Stimulated activated CD8-positive, alpha-beta memory T cell treated with anti-CD3 and anti-CD28 coated beads, Interleukin-15, amount 100 ng/mL, for 48 hours (primary cell): ENCODE data around the gene CASKIN1.
"Not testable (repeated sequence)": the region's sequence is repeated elsewhere in the genome, so short reads cannot be mapped to it uniquely, and the experiment has no call there.

Experiments used
- DNase-seq, 2 donors: peaks; one replicate each; pipeline ENCODE4 v3.0.0-alpha.2; 2020; ENCODE audit warnings: low read depth in 2 of 2

The CASKIN1 gene

DNA sequence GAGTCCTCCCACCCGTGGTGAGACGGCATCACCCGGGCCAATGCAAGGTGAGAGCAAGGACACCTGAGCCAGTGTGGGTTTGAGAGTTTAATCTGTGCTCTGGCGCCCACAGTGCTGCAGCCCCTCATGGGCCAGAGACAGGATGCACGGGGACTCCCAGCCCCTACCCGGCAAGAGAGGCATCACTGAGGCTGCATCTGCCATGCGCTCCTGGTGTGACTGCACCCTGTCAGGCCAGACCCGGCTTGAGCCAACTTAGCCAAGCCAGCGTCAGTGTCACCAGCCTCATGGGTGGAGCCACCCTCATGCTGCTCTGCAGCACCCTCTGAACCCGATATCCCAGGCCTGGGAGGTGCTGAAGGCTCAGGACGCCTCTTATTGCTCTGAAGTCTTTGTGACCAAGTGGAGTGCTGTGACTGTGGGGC, 15.5 kb upstream of the CASKIN1 start:
- no peak for DNase-seq

DNA sequence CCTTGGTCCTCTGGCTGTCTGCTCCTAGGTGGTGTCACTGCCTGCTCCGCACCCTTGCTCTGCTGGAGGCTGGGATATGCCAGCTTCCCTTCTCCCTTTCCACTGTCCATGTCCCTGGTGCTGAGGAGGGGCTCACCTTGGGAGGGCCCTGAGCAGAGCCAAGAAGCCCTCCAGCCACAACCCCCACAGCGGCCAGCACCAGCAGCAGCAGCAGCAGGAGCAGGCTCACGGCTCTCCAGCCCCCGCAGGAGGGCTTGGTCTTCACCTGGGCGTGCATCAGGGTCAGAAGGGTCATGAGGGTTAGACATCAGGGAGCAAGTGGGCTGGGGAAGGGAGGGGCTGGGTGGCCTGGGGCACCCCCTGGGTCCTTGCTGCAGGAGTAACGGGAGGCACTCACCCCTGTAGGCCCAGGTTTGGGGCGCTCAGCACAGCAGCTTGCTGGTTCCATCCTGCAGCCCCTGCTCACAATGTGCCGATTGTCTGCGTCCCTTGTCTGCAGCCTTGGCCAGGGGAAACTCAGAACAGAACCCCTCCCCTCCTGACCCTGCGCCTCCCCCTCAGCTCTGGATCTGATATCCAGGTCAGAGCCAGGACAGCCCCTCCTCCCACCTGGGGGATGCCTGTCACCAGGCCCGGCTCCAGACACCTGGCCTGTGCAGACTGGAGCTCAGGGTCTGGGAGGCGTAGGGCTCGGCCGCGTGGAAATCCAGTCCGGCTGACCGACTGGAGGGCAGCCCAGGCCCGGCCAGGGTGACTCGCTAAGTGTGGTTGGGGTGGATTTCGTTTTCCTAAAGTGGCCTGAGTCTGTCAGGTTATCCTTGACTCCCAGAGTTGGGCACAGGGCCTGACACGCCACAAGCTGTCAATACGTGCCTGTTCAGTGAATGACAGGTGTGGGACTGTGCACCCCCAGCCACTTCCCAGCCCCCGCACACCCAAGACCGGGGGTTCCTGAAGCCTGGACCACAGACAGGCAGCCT, 14.3 kb upstream of the CASKIN1 start, which contains the start of gene BRICD5:
BRICD5 (minus strand) TSS at position 478 of the 980 bp plus-strand sequence; CDS start at position 448, 30 bp downstream.
- DNase-seq: no peak

GRCh38 chr16:2210009-2210332, 13.6 kb upstream of the CASKIN1 start:
- no peak for DNase-seq

DNA sequence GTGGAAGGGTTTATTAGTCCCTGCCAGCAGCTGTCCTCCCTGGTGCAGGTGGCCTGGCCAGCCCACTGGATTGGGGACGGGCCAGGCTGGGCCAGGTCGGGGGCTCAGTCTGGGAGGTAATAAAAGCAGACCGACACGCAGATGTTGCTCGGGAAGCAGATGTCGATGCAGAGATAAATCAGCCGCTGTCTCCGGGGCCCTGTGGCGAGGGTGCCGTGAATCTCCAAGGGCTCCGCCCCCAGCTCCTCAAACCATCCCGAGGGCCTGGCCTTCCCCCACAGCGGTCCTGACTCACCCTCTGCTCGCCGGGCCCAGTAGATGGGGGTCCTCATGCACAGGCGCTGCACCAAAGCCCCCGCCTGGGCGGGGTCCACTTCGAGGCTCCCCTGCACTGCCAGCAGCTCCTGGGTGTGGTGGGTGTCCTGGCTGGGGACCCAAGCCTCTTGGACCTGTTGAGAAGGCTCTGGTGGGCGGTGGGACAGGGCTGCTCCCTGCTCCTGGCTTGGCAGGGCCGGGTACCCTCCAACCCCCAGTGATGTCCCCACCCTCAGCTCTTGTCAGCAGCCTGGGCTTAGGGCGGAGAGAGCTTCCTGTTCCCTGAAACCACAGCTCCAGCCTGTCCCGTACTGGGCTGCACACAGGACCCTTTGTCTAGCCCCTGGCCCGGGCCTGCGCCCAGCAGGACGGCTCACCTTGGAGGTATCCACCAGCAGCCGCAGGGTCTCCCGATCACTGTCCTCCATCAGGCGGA, 13.0 kb upstream of the CASKIN1 start:
- DNase-seq: no peak

GRCh38 chr16:2208772-2209171, 12.4 kb upstream of the CASKIN1 start:
- DNase-seq: no peak

- no peak for DNase-seq
Observed at GRCh38 chr16:2208308-2208707, 11.9 kb upstream of the CASKIN1 start.

GRCh38 chr16:2207872-2208271, 11.5 kb upstream of the CASKIN1 start:
- DNase-seq: no peak

DNA sequence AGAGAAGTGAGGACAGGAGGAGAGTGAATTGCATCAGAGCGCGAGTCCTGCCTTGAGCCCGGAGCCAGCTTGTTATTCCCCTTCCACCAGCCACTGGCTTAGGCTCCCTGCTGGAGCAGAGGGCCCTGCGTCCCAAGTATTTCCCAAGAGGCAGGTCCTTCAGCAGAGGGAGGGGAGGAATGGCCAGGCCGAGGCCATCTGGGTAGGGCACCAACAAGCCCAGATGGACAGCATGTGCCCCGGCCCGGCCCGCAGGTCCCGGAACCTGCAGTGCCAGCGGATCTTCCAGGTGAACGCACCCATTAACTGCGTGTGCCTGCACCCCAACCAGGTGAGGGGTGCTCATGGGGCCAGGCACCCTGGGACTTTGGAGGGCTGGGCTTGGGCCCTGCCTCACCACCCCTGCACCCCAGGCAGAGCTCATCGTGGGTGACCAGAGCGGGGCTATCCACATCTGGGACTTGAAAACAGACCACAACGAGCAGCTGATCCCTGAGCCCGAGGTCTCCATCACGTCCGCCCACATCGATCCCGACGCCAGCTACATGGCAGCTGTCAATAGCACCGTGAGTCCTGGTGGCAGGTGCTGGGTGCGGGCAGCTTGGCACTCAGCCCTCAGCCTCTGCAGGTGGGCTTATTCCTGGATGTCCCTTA, 10.5 kb upstream of the CASKIN1 start:
- DNase-seq: no peak

DNA sequence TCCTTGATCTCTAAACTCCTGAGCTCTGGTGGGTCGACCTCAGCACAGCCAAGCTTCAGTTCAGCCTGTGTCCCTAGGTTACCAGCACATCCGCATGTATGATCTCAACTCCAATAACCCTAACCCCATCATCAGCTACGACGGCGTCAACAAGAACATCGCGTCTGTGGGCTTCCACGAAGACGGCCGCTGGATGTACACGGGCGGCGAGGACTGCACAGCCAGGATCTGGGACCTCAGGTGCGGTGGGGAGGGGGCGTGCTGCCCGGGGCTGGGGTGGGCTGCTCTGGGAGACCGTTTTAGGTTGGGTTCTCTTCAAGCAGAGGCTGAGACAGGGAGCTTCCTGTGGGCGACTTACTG, 10.0 kb upstream of the CASKIN1 start:
- no peak for DNase-seq

DNA sequence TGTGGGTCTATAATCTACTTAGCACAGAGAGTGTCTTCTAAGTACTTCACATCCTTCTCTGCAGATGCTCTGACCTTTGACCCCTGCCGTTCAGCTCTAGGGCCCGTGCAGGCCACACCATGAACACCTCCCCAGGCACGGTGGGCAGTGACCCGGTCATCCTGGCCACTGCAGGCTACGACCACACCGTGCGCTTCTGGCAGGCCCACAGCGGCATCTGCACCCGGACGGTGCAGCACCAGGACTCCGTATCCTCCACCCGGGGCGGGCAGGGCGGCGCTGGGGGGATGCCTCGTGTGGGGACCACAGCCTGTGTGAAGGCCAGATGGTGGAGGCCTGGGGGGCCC, 9.5 kb upstream of the CASKIN1 start:
- DNase-seq: no peak

DNA sequence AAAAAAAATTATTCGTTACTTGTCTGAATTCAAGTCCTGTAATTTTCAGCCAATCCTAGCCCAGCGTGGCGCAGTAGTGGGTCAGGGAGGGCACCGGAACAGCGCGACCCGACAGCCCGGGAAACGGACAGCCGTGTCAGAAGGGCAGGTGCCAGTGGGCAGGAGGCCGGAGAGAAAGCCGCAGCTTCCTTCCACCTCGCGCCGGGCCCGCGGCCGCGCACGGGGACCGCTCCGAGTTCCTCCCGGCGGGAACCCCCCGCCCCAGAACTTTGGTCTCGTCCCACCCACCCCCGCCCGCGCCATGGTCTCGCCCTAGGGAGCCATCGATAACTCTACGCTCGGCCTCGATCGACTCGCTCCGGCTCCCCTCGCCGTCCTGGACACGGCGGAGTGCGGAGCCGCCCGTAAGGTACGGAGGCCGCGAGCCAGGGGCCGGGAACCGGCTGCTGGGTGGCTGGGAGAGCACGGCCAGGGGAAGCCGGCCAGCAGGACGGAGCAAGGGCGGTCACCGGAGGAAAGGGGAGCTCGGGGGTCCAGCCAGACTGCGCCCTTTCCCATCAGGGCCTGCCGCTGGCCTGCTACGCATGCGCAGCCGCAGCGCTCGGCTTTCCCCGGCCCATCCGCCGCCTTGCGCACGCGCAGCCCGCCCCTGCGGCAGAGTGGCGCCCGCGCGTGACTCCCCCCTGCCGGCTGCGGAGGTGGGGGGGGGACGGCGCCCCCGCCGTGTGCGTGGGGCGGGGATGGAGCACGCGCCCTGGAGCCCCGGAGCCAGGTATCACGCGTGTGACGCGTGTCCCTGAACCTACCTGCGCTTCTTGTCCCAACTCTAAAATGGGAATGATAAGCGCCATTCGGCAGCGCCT, 8.9 kb upstream of the CASKIN1 start, which contains the start of gene MLST8:
MLST8 (plus strand) TSS at position 351 of the 863 bp plus-strand sequence. CDS start 632 bp downstream, outside the sequence.
- DNase-seq: peak; percentile 79 to 84

- DNase-seq: no peak
Observed at GRCh38 chr16:2204416-2205103, 8.2 kb upstream of the CASKIN1 start.

DNA sequence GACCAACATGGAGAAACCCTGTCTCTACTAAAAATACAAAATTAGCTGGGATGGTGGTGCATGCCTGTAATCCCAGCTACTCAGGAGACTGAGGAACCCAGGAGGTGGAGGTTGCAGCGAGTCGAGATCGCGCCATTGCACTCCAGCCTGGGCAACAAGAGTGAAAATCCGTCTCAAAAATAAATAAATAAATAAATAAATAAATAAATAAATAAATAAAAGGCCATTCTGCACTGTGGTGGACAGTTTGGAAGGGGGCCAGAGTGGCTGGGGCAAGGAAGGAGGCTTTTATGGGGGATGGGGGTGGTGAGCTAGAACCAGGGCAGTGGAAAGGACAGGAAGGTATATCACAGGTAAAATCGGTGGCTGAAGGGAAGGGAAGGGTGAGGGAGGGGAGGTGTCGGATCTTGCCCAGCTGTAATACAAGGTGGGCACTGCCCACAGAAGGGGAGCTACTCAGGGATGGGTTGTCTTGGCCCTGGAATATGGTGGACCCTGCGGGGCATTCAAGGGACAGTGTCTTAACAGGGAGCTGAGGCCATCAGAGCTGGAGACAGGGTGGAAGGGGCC, 6.8 kb upstream of the CASKIN1 start:
- not testable (repeated sequence) for DNase-seq

DNA sequence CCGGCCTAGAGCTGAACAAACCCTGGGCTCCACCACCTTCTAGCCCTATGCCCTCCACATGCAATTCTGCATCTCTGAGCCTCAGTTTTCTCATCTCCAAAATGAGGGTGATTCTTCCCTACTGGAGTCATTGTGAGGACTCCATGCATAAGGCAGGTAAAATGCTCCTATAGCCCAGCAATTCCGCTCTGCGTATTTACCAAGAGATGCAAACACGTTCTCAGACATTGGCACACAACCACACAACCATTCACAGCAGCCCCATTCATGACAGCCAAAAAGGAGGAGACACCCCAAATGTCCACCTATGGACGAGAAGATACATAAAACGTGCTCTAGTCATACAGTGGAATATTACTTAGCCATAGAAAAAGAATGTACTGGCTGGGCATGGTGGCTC, 3.9 kb upstream of the CASKIN1 start:
- no peak for DNase-seq

GRCh38 chr16:2199621-2200139, 3.3 kb upstream of the CASKIN1 start:
- DNase-seq: no peak

GRCh38 chr16:2199095-2199494, 2.7 kb upstream of the CASKIN1 start:
- no peak for DNase-seq

DNA sequence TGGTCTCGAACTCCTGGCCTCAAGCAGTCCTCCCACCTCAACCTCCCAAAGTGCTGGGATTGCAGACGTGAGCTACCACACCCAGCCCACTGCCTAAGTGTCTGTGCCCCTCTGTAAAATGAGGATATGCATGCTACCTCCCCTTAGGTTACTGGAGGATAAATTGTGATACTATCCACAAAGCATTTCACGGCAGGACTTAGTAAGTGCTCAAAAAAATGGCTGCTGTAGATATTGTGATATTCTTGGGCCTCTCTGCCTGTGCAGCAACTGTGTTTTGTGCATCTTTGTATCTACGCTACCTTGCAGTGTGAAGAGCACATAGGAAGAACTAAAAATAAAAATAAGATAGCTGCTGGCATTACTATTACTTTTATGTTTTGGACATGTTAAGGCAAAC, 1.9 kb upstream of the CASKIN1 start:
- no peak for DNase-seq

GRCh38 chr16:2197765-2198164, 1.4 kb upstream of the CASKIN1 start:
- no peak for DNase-seq

GRCh38 chr16:2196981-2197511, 641 bp upstream of the CASKIN1 start:
- DNase-seq: no peak
